Activated T-helper 2 cell treated with anti-CD3 and anti-CD28 coated beads, Interferon-gamma antibody, Interleukin-2, Interleukin-4, amounts not matched to agents 10 μg/mL and 5 μg/mL and 100 μg/mL, durations not matched to agents 14 hours and 24 hours and 36 hours (primary cell): Measurements from ENCODE around the gene EEF1A2. TPM values are rescaled to one million over a fixed set of nuclear protein-coding genes. Genes with fewer than 3 reads are reported as not detected.

Experiments
- DNase-seq: peaks from one replicate; pipeline ENCODE4 v3.0.0; 2021; ENCODE audit warnings: low spot score
- H3K27ac Mint-ChIP-seq: one replicate; pipeline ENCODE4 v1.8.0; 2021; ENCODE audit warnings: mixed read lengths
- H3K27me3 Mint-ChIP-seq: one replicate; pipeline ENCODE4 v1.8.0; 2021; ENCODE audit warnings: low read depth, mixed read lengths
- H3K36me3 Mint-ChIP-seq: one replicate; pipeline ENCODE4 v1.8.0; 2021; ENCODE audit warnings: low read depth, mixed read lengths
- H3K4me1 Mint-ChIP-seq: one replicate; pipeline ENCODE4 v1.8.0; 2021; ENCODE audit warnings: low read depth, mixed read lengths
- H3K4me3 Mint-ChIP-seq: one replicate; pipeline ENCODE4 v1.8.0; 2021; ENCODE audit warnings: low read depth, mild to moderate bottlenecking, moderate library complexity, mixed read lengths
- H3K9me3 Mint-ChIP-seq: one replicate; pipeline ENCODE4 v1.8.0; 2021; ENCODE audit warnings: mixed read lengths
- intact Hi-C: fragments of 100-400 bp; cut with micrococcal nuclease; formaldehyde crosslinking; loops from one replicate; pipeline ENCODE4 v1.15.1; 2023
- total RNA-seq: library from RNA; stranded (reverse); gene quantifications from 2 replicates; pipeline ENCODE4 v1.2.3, GENCODE V29; 2022

The EEF1A2 gene
- total RNA-seq, result 1.4 and 2.4 TPM in 2 replicates

- H3K9me3 Mint-ChIP-seq, result peaks cover under 1% of the 10 kb centered on the region
- intact Hi-C loops, result no loop called here
- DNase-seq, result no peak
- no peak within 1 kb of the TSS for H3K4me3 Mint-ChIP-seq
- H3K36me3 Mint-ChIP-seq, result no peaks in the 10 kb centered on the region
- H3K27me3 Mint-ChIP-seq, result peaks cover 20% of the 10 kb centered on the region
- peaks cover 2% of the 10 kb centered on the region for H3K4me1 Mint-ChIP-seq
- no peak within 1 kb of the TSS for H3K27ac Mint-ChIP-seq
These were observed at the start of gene EEF1A2 for GRCh38 chr20:63498960-63499337. EEF1A2 (minus strand) TSS chr20:63499083; CDS start chr20:63497763, 1,320 bp downstream.

DNA sequence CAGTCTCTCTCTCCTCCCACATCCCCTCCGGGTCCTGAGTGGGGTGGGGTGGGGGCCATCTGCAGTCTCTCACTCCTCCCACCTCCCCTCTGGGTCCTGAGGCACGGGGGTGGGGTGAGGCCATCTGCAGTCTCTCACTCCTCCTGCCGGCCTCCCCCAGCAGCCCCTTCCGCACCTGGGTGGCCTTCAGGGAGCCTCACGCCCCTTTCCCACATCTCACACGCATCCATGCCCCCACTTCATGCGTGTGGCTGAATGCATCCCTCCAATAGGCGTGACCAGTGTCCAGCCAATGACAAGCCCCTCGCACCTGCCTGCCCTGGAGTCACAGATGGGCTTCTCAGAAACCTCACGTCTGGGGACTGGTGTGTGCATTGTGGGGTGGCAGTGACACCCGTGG lies 49.7 kb upstream of the EEF1A2 start:
- intact Hi-C loops, result no loop called here
- Mint-ChIP-seq H3K4me1 (peaks cover 8% of the 10 kb centered on the region), H3K27me3 (peaks cover 19% of the 10 kb centered on the region), H3K4me3 (no peak overlapping the region), H3K36me3 (no peaks in the 10 kb centered on the region), H3K9me3 (no peaks in the 10 kb centered on the region), H3K27ac (no peak overlapping the region)
- no peak for DNase-seq

DNA sequence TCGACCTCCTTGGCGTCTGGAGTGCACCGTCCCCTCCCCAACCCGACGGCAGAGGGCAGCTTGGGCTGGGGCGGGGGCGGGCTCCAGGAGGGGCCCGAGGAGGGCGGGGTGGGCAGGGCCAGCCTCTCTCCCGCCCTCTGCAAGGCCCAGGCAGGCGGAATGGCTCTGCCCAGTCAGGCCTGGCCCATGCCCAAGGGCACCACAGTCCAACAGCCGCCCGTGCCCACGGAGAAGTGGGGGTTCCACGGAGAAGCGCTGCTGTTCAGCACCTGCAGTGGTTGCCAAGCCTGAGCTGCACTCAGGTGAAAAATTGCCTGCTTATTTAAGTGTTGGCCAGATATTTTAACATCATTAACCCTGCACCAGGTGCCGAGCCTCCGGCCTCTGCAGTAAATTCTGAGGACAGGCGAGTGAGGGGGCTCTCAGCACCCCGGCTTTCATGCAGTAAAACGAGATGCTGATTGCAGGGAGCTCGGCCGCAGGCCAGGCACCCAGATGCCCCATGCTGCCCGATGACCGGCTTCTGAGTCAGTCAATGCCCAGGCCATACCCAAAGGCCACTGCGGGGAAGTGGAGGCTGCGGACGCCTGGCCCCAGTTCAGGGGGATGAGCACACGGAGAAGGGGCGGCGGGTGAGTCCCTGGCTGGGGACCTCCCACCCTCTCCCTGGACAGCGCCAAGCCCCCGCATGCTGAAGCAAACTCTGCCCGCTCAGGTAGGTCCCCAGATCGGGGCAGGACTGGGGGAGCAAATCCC lies 49.0 kb upstream of the EEF1A2 start, which contains the start of gene SRMS:
Gene SRMS, minus strand, starts transcription at position 25 of the 756 bp plus-strand sequence. CDS start 286 bp downstream, outside the sequence.
- DNase-seq, result no peak
- H3K36me3 Mint-ChIP-seq, result no peaks in the 10 kb centered on the region
- H3K27me3 Mint-ChIP-seq, result peaks cover 19% of the 10 kb centered on the region
- no peak within 1 kb of the TSS for H3K27ac Mint-ChIP-seq
- H3K4me1 Mint-ChIP-seq, result peaks cover 5% of the 10 kb centered on the region
- H3K9me3 Mint-ChIP-seq, result no peaks in the 10 kb centered on the region
- intact Hi-C loops, result no loop called here
- H3K4me3 Mint-ChIP-seq, result no peak within 1 kb of the TSS

DNA sequence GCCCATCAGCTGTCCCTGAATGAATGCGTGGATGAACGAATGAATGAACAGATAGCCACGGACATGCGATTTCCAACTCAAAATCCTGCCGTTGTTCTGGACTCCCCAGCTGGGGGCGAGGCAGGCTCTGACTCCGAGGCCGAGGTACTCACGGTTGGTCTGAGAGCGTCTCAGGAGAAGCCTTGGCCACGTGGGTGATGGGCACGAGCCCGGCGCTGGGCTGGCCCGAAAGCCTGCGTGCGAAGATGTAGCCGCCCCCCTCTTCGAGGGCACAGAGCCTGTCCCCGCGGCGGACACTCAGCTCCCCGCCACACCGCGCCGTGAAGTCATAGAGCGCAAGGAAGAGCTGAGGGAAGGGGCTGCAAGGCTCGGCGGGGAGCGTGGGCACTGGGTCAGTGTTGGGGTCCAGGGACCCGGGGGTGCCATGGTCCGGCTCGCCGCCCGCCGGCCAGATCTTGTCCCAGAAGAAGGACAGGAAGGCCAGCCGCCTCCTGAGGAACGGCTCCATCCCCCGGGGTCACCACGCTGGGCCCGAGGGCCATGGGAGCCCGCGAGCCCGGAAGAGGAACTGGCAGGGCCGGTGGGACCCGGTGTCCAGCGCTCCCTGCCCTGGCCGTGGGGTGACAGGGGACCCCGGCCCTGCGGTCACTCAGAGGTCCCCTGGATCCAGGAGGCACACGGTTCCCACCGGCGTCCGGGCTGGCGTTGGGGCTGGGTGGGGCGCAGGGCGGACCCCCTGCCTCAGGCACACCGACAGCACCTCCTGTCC lies 48.3 kb upstream of the EEF1A2 start:
- DNase-seq, result no peak
- intact Hi-C loops, result no loop called here
- H3K4me3 Mint-ChIP-seq, result no peak overlapping the region
- peaks cover 19% of the 10 kb centered on the region for H3K27me3 Mint-ChIP-seq
- H3K27ac Mint-ChIP-seq, result no peak overlapping the region
- H3K9me3 Mint-ChIP-seq, result no peaks in the 10 kb centered on the region
- H3K4me1 Mint-ChIP-seq, result no peaks in the 10 kb centered on the region
- no peaks in the 10 kb centered on the region for H3K36me3 Mint-ChIP-seq

DNA sequence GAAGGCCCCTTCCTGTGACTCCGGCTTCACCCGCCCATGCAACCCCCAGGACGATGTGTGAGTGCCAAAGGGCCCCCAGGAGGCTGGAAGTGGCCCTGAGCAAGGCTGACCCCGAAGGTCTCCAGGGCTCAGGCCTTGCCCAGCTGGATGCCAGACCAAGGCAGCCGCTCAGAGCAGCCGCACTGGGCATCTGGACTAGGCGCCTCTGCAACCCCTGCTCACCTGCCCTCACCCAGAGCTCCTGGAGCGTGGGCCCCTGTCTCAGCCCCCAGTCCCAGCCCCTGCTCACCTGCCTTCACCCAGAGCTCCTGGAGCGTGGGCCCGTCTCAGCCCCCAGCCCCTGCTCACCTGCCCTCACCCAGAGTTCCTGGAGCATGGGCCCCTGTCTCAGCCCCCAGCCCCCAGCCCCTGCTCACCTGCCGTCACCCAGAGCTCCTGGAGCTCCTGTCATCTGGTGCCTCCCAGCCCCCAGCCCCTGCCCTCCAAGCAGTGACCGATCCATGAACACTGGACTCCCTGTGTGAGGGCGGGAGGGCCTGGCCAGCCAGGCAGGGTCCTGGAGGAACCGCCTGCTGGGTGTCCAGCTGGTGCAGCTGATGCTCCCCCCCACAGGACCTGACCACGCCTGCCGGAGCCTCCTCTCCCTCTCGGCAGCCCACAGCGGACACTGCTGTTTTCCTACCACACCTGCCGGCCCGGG lies 47.5 kb upstream of the EEF1A2 start:
- intact Hi-C loops, result no loop called here
- no peak overlapping the region for H3K4me3 Mint-ChIP-seq

DNA sequence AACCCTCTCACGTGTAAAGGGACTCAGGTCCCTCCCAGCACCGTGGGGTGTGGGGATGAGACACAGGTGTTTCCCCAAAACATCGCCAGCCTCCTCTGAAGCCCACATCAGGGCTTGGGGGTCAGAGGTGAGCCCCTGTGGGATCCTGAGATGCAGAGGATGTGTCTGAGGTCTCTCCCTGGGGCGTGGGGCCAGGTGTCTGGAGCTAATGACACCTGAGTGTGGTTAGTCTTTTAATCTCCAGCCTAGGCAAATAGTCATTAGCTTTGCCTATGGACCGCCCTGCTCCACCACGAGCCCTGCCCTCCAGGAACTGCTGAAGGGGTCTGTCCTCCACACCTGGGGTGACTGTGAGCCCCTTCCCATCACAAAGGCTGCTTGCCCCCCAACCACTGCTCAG lies 46.9 kb upstream of the EEF1A2 start:
- no peak for DNase-seq
- H3K27me3 Mint-ChIP-seq, result peaks cover 16% of the 10 kb centered on the region
- H3K4me3 Mint-ChIP-seq, result no peak overlapping the region
- no peaks in the 10 kb centered on the region for H3K9me3 Mint-ChIP-seq
- intact Hi-C loops, result no loop called here
- no peaks in the 10 kb centered on the region for H3K36me3 Mint-ChIP-seq
- H3K27ac Mint-ChIP-seq, result no peak overlapping the region
- H3K4me1 Mint-ChIP-seq, result no peaks in the 10 kb centered on the region

More for the DNA sequence above, 47.5 kb upstream of the EEF1A2 start:
- Mint-ChIP-seq H3K36me3 (no peaks in the 10 kb centered on the region), H3K27ac (no peak overlapping the region), H3K27me3 (peaks cover 19% of the 10 kb centered on the region), H3K4me1 (no peaks in the 10 kb centered on the region), H3K9me3 (no peaks in the 10 kb centered on the region)
- DNase-seq, result no peak

GRCh38 chr20:63544958-63545516 lies 46.2 kb upstream of the EEF1A2 start:
- Mint-ChIP-seq H3K4me3 (no peak overlapping the region), H3K27me3 (peaks cover 13% of the 10 kb centered on the region), H3K9me3 (no peaks in the 10 kb centered on the region), H3K27ac (no peak overlapping the region), H3K4me1 (no peaks in the 10 kb centered on the region), H3K36me3 (no peaks in the 10 kb centered on the region)
- DNase-seq, result no peak
- intact Hi-C loops, result no loop called here

DNA sequence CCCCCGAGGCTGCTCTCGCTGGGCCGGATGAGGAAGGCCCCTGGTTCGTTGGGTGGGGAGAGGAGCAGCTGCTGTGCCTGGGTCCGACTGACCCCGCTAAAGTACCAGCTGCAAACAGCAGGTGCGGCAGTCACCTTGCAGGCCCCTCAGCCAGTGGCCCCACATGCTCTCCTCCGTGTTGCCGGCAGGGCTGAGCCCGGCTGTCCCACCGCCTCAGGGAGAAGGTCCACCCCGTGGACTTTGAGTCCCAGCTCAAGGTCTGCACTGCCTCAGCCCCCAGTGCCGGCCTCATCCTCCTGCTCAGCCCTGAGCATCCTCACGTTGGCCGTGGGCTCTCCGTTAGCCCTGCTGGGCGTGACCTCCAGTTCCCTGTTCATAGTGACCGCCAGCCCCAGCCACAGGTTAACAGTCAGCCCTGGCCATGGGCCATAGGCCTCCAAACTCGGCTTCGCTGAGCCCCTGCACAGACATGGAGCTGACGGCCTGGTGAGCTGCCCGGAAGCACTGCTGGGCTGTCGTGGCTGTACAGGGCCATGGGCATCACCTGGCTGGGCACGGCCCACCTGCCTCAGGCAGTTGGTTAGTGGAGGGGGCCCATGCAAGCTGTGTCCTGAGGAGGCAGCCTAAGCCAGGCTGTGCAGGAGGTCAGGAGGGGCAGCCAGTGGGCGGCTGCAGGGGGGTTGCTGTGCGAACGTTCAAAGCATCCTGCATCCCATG lies 45.5 kb upstream of the EEF1A2 start:
- Mint-ChIP-seq H3K27me3 (peaks cover 10% of the 10 kb centered on the region), H3K27ac (no peak overlapping the region), H3K4me3 (no peak overlapping the region), H3K36me3 (no peaks in the 10 kb centered on the region), H3K9me3 (no peaks in the 10 kb centered on the region), H3K4me1 (no peaks in the 10 kb centered on the region)
- no peak for DNase-seq
- intact Hi-C loops, result no loop called here

DNA sequence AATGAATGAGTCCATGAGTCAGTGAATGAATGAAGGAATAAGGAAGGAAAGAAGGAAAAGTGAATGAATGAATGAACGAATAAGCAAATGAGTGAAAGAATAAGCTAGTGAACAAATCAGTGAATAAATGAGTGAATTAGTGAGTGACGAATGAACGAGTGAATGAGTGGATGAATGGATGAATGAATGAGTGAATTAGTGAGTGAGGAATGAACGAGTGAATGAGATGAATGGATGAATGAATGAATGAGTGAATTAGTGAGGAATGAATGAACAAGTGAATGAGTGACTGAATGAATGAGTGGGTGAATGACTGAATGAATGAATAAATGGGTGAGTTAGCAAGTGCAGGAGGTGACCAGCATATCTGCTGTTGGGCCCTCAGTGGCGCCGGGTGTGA lies 44.9 kb upstream of the EEF1A2 start:
- H3K4me3 Mint-ChIP-seq, result no peak overlapping the region
- intact Hi-C loops, result no loop called here
- no peaks in the 10 kb centered on the region for H3K9me3 Mint-ChIP-seq
- H3K4me1 Mint-ChIP-seq, result no peaks in the 10 kb centered on the region
- H3K36me3 Mint-ChIP-seq, result no peaks in the 10 kb centered on the region
- DNase-seq, result no peak
- peaks cover 6% of the 10 kb centered on the region for H3K27me3 Mint-ChIP-seq
- H3K27ac Mint-ChIP-seq, result no peak overlapping the region

DNA sequence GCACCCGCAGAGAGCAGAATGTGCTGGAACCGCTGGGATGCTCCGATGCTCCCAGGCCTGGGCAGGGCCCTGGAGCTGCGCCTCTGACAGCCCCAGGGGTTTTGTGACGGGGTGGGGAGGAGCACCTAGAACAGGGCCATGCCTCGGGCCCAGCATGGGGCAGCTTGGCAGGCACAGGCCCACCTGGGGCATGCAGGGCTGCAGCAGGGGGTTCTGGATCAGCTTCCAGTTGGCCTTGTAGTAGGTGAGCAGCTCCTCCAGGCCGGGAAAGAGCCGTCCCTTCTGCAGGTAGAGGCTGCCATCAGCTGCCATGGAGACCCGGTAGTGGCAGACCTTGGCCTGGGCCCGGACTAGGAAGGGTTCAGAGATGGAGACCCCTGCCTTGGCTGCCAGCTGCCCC lies 44.2 kb upstream of the EEF1A2 start:
- H3K9me3 Mint-ChIP-seq, result no peaks in the 10 kb centered on the region
- no peak for DNase-seq
- intact Hi-C loops, result no loop called here
- H3K36me3 Mint-ChIP-seq, result no peaks in the 10 kb centered on the region
- H3K4me1 Mint-ChIP-seq, result no peaks in the 10 kb centered on the region
- H3K27me3 Mint-ChIP-seq, result peaks cover 4% of the 10 kb centered on the region
- H3K4me3 Mint-ChIP-seq, result no peak overlapping the region
- H3K27ac Mint-ChIP-seq, result no peak overlapping the region

GRCh38 chr20:63542696-63543095 lies 43.8 kb upstream of the EEF1A2 start:
- Mint-ChIP-seq H3K27me3 (peaks cover 4% of the 10 kb centered on the region), H3K4me3 (no peak overlapping the region), H3K36me3 (no peaks in the 10 kb centered on the region), H3K9me3 (no peaks in the 10 kb centered on the region), H3K27ac (no peak overlapping the region), H3K4me1 (peaks cover 2% of the 10 kb centered on the region)
- no peak for DNase-seq
- intact Hi-C loops, result no loop called here

- Mint-ChIP-seq H3K27ac (no peak overlapping the region), H3K4me1 (peaks cover 2% of the 10 kb centered on the region), H3K36me3 (no peaks in the 10 kb centered on the region), H3K27me3 (peaks cover 4% of the 10 kb centered on the region), H3K4me3 (no peak overlapping the region), H3K9me3 (no peaks in the 10 kb centered on the region)
- intact Hi-C loops, result no loop called here
- DNase-seq, result no peak
These were observed 43.2 kb upstream of the EEF1A2 start for GRCh38 chr20:63542031-63542559.
